SK-N-SH treated with all-trans-retinoic acid at 6 μM for 48 hours (cell line): ENCODE data around the gene PRTFDC1.

Experiments used
- ATAC-seq: fragments of 200-7000 bp; cut with Tn5 transposase; 3 replicates; pipeline ENCODE4 v1.9.1; 2020; ENCODE audit warnings: mild to moderate bottlenecking, moderate library complexity
- ARNTL ChIP-seq: fragments of 450-650 bp; formaldehyde crosslinking; IDR thresholded peaks from 2 replicates; pipeline ENCODE4 v1.5.0; 2020; ENCODE audit warnings: low read depth, mild to moderate bottlenecking, moderate library complexity, borderline replicate concordance
- BACH2 ChIP-seq: fragments of 250-450 bp; sonication (Bioruptor Pico); IDR thresholded peaks from 2 replicates; pipeline ENCODE4 v1.9.0; 2021; ENCODE audit warnings: mild to moderate bottlenecking, borderline replicate concordance
- CREB5 ChIP-seq: fragments of 250-450 bp; sonication (Bioruptor Pico); IDR thresholded peaks from 2 replicates; pipeline ENCODE4 v1.5.1; 2020; ENCODE audit warnings: low read depth, mild to moderate bottlenecking, moderate library complexity
- CSDC2 ChIP-seq: fragments of 250-450 bp; sonication (Bioruptor Pico); IDR thresholded peaks from 2 replicates; pipeline ENCODE4 v1.5.0; 2020; ENCODE audit warnings: mild to moderate bottlenecking, moderate library complexity
- ESRRG ChIP-seq: fragments of 250-450 bp; sonication (Bioruptor Pico); IDR thresholded peaks from 2 replicates; pipeline ENCODE4 v1.6.1; 2021; ENCODE audit warnings: mild to moderate bottlenecking
- GLIS3 ChIP-seq: fragments of 250-450 bp; sonication (Bioruptor Pico); IDR thresholded peaks from 2 replicates; pipeline ENCODE4 v1.5.0; 2020; ENCODE audit warnings: mild to moderate bottlenecking, moderate library complexity
- ISL1 ChIP-seq: fragments of 250-450 bp; sonication (Bioruptor Pico); IDR thresholded peaks from 2 replicates; pipeline ENCODE4 v2.1.2; 2022; ENCODE audit warnings: mild to moderate bottlenecking, moderate library complexity
- OSR1 ChIP-seq: fragments of 250-450 bp; sonication (Bioruptor Pico); IDR thresholded peaks from 2 replicates; pipeline ENCODE4 v1.8.0; 2022; ENCODE audit warnings: moderate library complexity, mild to moderate bottlenecking, inconsistent platforms
- PATZ1 ChIP-seq: fragments of 250-450 bp; sonication (Bioruptor Pico); IDR thresholded peaks from 2 replicates; pipeline ENCODE4 v1.8.0; 2020; ENCODE audit warnings: mild to moderate bottlenecking, moderate library complexity, borderline replicate concordance
- POU6F1 ChIP-seq: fragments of 250-450 bp; sonication (Bioruptor Pico); IDR thresholded peaks from 2 replicates; pipeline ENCODE4 v1.8.0; 2021; ENCODE audit warnings: low read depth, mild to moderate bottlenecking, moderate library complexity, borderline replicate concordance
- RARB ChIP-seq: fragments of 250-450 bp; sonication (Bioruptor Pico); IDR thresholded peaks from 2 replicates; pipeline ENCODE4 v1.8.0; 2021; ENCODE audit warnings: mild to moderate bottlenecking, moderate library complexity
- SNAI2 ChIP-seq: fragments of 250-450 bp; sonication (Bioruptor Pico); IDR thresholded peaks from 2 replicates; pipeline ENCODE4 v1.5.0; 2020; ENCODE audit warnings: mild to moderate bottlenecking, moderate library complexity
- TCF4 ChIP-seq: fragments of 250-450 bp; sonication (Bioruptor Pico); IDR thresholded peaks from 2 replicates; pipeline ENCODE4 v1.8.0; 2021; ENCODE audit warnings: mild to moderate bottlenecking, moderate library complexity, borderline replicate concordance
- TOX ChIP-seq: fragments of 250-450 bp; sonication (Bioruptor Pico); IDR thresholded peaks from 2 replicates; pipeline ENCODE4 v1.8.0; 2021; ENCODE audit warnings: mild to moderate bottlenecking, moderate library complexity, borderline replicate concordance
- ZC3H10 ChIP-seq: fragments of 250-450 bp; sonication (Bioruptor Pico); IDR thresholded peaks from 2 replicates; pipeline ENCODE4 v1.5.1; 2021; ENCODE audit warnings: mild to moderate bottlenecking, moderate library complexity
- ZFP3 ChIP-seq: fragments of 250-450 bp; sonication (Bioruptor Pico); IDR thresholded peaks from 2 replicates; pipeline ENCODE4 v1.5.0; 2020; ENCODE audit warnings: mild to moderate bottlenecking, moderate library complexity
- ZFP30 ChIP-seq: fragments of 450-650 bp; formaldehyde crosslinking; IDR thresholded peaks from 2 replicates; pipeline ENCODE4 v1.5.0; 2022; ENCODE audit warnings: mild to moderate bottlenecking, moderate library complexity
- ZNF565 ChIP-seq: fragments of 450-650 bp; formaldehyde crosslinking; conservative IDR thresholded peaks from 2 replicates; pipeline ENCODE4 v1.5.0; 2020; ENCODE audit warnings: low read depth, mild to moderate bottlenecking, moderate library complexity
- ZNF70 ChIP-seq: fragments of 450-650 bp; formaldehyde crosslinking; IDR thresholded peaks from 2 replicates; pipeline ENCODE4 v1.5.0; 2020; ENCODE audit warnings: mild to moderate bottlenecking, moderate library complexity
- ZNF8 ChIP-seq: fragments of 450-650 bp; formaldehyde crosslinking; IDR thresholded peaks from 2 replicates; pipeline ENCODE4 v1.5.0; 2020; ENCODE audit warnings: mild to moderate bottlenecking, moderate library complexity

Gene PRTFDC1

GRCh38 chr10:24938076-24938475 is 14.3 kb downstream of the PRTFDC1 start:
- TF ChIP-seq ZFP3 (CRISPR knock-in tag) (no peak), ZNF70 (CRISPR knock-in tag) (no peak), ZFP30 (CRISPR knock-in tag) (no peak), ZNF8 (no peak)
- ATAC-seq = no peak

- no peak for ATAC-seq
- TF ChIP-seq ZNF70 (CRISPR knock-in tag) (no peak), BACH2 (CRISPR knock-in tag) (no peak), ZC3H10 (no peak), SNAI2 (CRISPR knock-in tag) (no peak), PATZ1 (CRISPR knock-in tag) (no peak), ESRRG (CRISPR knock-in tag) (no peak), POU6F1 (CRISPR knock-in tag) (no peak), TCF4 (CRISPR knock-in tag) (no peak), ISL1 (CRISPR knock-in tag) (no peak), TOX (CRISPR knock-in tag) (no peak), CREB5 (no peak), CSDC2 (CRISPR knock-in tag) (no peak), ZFP3 (CRISPR knock-in tag) (no peak)
Measured at GRCh38 chr10:24935504-24936292, 16.7 kb downstream of the PRTFDC1 start.

- TF ChIP-seq SNAI2 (CRISPR knock-in tag) = no peak
- no peak for TF ChIP-seq ZC3H10
- TF ChIP-seq TCF4 (CRISPR knock-in tag) = no peak
- TF ChIP-seq RARB = no peak
- no peak for TF ChIP-seq TOX (CRISPR knock-in tag)
- no peak for TF ChIP-seq ZNF565 (CRISPR knock-in tag)
- TF ChIP-seq CSDC2 (CRISPR knock-in tag) = no peak
- no peak for TF ChIP-seq POU6F1 (CRISPR knock-in tag)
- TF ChIP-seq GLIS3 (CRISPR knock-in tag) = no peak
- TF ChIP-seq ARNTL (CRISPR knock-in tag) = no peak
- no peak for TF ChIP-seq ZFP3 (CRISPR knock-in tag)
- no peak for TF ChIP-seq OSR1 (CRISPR knock-in tag)
- TF ChIP-seq CREB5 = no peak
- ATAC-seq = no peak
Measured at GRCh38 chr10:24931236-24931635, 21.2 kb downstream of the PRTFDC1 start.

GRCh38 chr10:24930427-24930826 is 22.0 kb downstream of the PRTFDC1 start:
- no peak for ATAC-seq

More at GRCh38 chr10:24930427-24930826, 22.0 kb downstream of the PRTFDC1 start:
- TF ChIP-seq GLIS3 (CRISPR knock-in tag) = no peak
- no peak for TF ChIP-seq ESRRG (CRISPR knock-in tag)
- no peak for TF ChIP-seq RARB
- TF ChIP-seq PATZ1 (CRISPR knock-in tag) = no peak
- no peak for TF ChIP-seq ARNTL (CRISPR knock-in tag)
- no peak for TF ChIP-seq ZNF565 (CRISPR knock-in tag)
